Activated CD8-positive, alpha-beta T cell treated with anti-CD3 and anti-CD28 coated beads for 36 hours (primary cell): ENCODE measurements around the gene RASGRF1. TPM values are rescaled to one million over a fixed set of nuclear protein-coding genes. Genes with fewer than 3 reads are reported as not detected.

Source experiments
- ATAC-seq: fragments of 200-7000 bp; cut with Tn5 transposase; one replicate; pipeline ENCODE4 v1.10.0; 2021; ENCODE audit warnings: mild to moderate bottlenecking, moderate library complexity
- CTCF ChIA-PET: fragments of 350-600 bp; sonication (Branson Sonifier 250); formaldehyde crosslinking; loops from one replicate; lab custom pipeline; 2021; ENCODE audit warnings: antibody characterized with exemption; lab: Charles Lee
- POLR2A ChIA-PET: fragments of 350-600 bp; sonication (Branson Sonifier 250); formaldehyde crosslinking; loops from one replicate; lab custom pipeline; 2021; ENCODE audit warnings: antibody characterized with exemption; lab: Charles Lee
- DNase-seq: peaks from one replicate; pipeline ENCODE4 v3.0.0-alpha.2; 2020
- H3K27ac Mint-ChIP-seq: one replicate; pipeline ENCODE4 v1.8.0; 2021; ENCODE audit warnings: mild to moderate bottlenecking, mixed read lengths
- H3K27me3 Mint-ChIP-seq: one replicate; pipeline ENCODE4 v1.8.0; 2021; ENCODE audit warnings: mixed read lengths
- H3K36me3 Mint-ChIP-seq: one replicate; pipeline ENCODE4 v1.8.0; 2021; ENCODE audit warnings: low read depth, mixed read lengths
- H3K4me1 Mint-ChIP-seq: one replicate; pipeline ENCODE4 v1.8.0; 2021; ENCODE audit warnings: low read depth, mixed read lengths
- H3K4me3 Mint-ChIP-seq: one replicate; pipeline ENCODE4 v1.8.0; 2021; ENCODE audit warnings: mild to moderate bottlenecking, moderate library complexity, mixed read lengths
- H3K9me3 Mint-ChIP-seq: one replicate; pipeline ENCODE4 v1.8.0; 2021; ENCODE audit warnings: mixed read lengths
- intact Hi-C: fragments of 100-400 bp; cut with micrococcal nuclease; formaldehyde crosslinking; loops from one replicate; pipeline ENCODE4 v1.10.0; 2022
- total RNA-seq, 2 experiments: library from RNA; stranded (reverse); gene quantifications; one replicate each; pipeline ENCODE4 v1.2.3, GENCODE V29; 2021
- TF ChIP-seq, protein P1 (sequence below): fragments of 200-600 bp; IDR thresholded peaks from one replicate; pipeline ENCODE4 v1.8.0; 2022; ENCODE audit warnings: antibody characterized with exemption, mild to moderate bottlenecking

The RASGRF1 gene
- total RNA-seq, 2 experiments from 2014 or later: not detected

- H3K27me3 Mint-ChIP-seq: no peaks in the 10 kb centered on the region
- ChIA-PET POLR2A (no interaction called here), CTCF (no interaction called here)
- no peaks in the 10 kb centered on the region for H3K4me1 Mint-ChIP-seq
- intact Hi-C loops: no loop called here
- H3K27ac Mint-ChIP-seq: no peak overlapping the region
- no peak overlapping the region for H3K4me3 Mint-ChIP-seq
- DNase-seq: no peak
- no peak for ATAC-seq
- no peaks in the 10 kb centered on the region for H3K36me3 Mint-ChIP-seq
- no peaks in the 10 kb centered on the region for H3K9me3 Mint-ChIP-seq
- TF ChIP-seq, protein P1, sequence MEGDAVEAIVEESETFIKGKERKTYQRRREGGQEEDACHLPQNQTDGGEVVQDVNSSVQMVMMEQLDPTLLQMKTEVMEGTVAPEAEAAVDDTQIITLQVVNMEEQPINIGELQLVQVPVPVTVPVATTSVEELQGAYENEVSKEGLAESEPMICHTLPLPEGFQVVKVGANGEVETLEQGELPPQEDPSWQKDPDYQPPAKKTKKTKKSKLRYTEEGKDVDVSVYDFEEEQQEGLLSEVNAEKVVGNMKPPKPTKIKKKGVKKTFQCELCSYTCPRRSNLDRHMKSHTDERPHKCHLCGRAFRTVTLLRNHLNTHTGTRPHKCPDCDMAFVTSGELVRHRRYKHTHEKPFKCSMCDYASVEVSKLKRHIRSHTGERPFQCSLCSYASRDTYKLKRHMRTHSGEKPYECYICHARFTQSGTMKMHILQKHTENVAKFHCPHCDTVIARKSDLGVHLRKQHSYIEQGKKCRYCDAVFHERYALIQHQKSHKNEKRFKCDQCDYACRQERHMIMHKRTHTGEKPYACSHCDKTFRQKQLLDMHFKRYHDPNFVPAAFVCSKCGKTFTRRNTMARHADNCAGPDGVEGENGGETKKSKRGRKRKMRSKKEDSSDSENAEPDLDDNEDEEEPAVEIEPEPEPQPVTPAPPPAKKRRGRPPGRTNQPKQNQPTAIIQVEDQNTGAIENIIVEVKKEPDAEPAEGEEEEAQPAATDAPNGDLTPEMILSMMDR: no peak
Measured at GRCh38 chr15:78993931-78994530, 96.5 kb downstream of the RASGRF1 start.

- ChIA-PET CTCF (no interaction called here), POLR2A (no interaction called here)
- H3K27me3 Mint-ChIP-seq: no peaks in the 10 kb centered on the region
- DNase-seq (no peak), ATAC-seq (no peak)
- no peak overlapping the region for H3K4me3 Mint-ChIP-seq
- intact Hi-C loops: no loop called here
- no peaks in the 10 kb centered on the region for H3K4me1 Mint-ChIP-seq
- H3K36me3 Mint-ChIP-seq: no peaks in the 10 kb centered on the region
- TF ChIP-seq, protein P1: no peak
- H3K27ac Mint-ChIP-seq: no peak overlapping the region
- no peaks in the 10 kb centered on the region for H3K9me3 Mint-ChIP-seq
Measured at GRCh38 chr15:78993257-78993930, 97.2 kb downstream of the RASGRF1 start.

DNA sequence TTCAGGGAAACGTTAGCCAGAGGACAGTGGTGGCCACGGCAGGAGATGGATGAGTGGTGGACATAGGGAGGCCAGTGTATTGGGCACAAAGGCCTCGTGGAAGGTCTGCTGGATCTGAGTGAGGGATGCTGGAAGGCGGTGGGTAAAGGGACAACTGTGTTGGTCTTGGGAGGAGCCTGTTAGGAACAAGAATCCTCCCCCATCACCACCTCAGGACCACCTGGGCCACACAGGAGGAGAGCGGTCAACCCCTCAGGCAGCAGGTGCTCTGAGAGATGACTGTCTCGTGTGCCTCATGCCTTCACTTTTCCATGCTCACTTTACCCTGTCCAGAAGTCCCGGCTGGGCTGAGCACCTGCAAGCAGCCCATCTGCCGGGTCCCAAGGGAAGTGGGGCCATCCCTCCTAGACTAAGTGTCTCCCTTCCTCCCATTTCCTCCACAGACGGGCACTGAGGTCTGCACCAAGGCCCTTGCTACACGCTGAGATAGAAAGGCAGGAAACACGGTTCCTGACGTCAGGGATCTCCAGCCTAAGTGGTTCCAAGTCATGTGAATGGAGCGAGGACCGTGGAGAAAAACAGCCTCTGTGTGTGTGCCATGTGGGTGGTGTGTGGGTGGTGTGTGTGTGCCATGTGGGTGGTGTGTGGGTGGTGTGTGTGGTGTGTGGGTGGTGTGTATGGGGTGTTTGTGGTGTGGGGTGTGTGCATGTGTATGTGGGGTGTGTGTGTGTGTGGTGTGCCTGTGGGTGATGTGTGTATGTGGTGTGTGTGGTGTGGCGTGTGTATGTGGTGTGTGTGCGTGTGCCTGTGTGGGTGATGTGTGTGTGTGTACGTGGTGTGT lies 97.9 kb downstream of the RASGRF1 start:
- ChIA-PET CTCF (no interaction called here), POLR2A (no interaction called here)
- H3K27ac Mint-ChIP-seq: no peak overlapping the region
- intact Hi-C loops: no loop called here
- ATAC-seq (no peak), DNase-seq (no peak)
- H3K9me3 Mint-ChIP-seq: no peaks in the 10 kb centered on the region
- no peaks in the 10 kb centered on the region for H3K4me1 Mint-ChIP-seq
- TF ChIP-seq, protein P1: no peak
- H3K4me3 Mint-ChIP-seq: no peak overlapping the region
- no peaks in the 10 kb centered on the region for H3K36me3 Mint-ChIP-seq
- H3K27me3 Mint-ChIP-seq: peaks cover 4% of the 10 kb centered on the region

- TF ChIP-seq, protein P1: no peak
- Mint-ChIP-seq H3K36me3 (no peaks in the 10 kb centered on the region), H3K4me3 (no peak overlapping the region), H3K27ac (no peak overlapping the region), H3K4me1 (no peaks in the 10 kb centered on the region), H3K27me3 (peaks cover 4% of the 10 kb centered on the region), H3K9me3 (no peaks in the 10 kb centered on the region)
- ChIA-PET POLR2A (no interaction called here), CTCF (interaction anchor here (0.9 to 1.1 kb wide), 2 partner anchors 12 to 15 kb away, joined by 3 to 7 read pairs; no protein-coding TSS in a partner anchor)
- intact Hi-C loops: no loop called here
- ATAC-seq (no peak), DNase-seq (no peak)
Measured at GRCh38 chr15:78991879-78992278, 98.7 kb downstream of the RASGRF1 start.

- Mint-ChIP-seq H3K27me3 (peaks cover 4% of the 10 kb centered on the region), H3K9me3 (no peaks in the 10 kb centered on the region), H3K4me1 (no peaks in the 10 kb centered on the region), H3K4me3 (no peak overlapping the region), H3K36me3 (no peaks in the 10 kb centered on the region), H3K27ac (no peak overlapping the region)
- TF ChIP-seq, protein P1: no peak
- ChIA-PET CTCF (interaction anchor here (0.9 to 1.1 kb wide), 2 partner anchors 12 to 16 kb away, joined by 3 to 7 read pairs; no protein-coding TSS in a partner anchor), POLR2A (no interaction called here)
- DNase-seq (no peak), ATAC-seq (no peak)
- intact Hi-C loops: no loop called here
Measured at GRCh38 chr15:78991476-78991875, 99.1 kb downstream of the RASGRF1 start.
